Esophagus muscularis mucosa (tissue), 4 donors: ENCODE measurements around the gene PARS2. TPM values are rescaled to one million over a fixed set of nuclear protein-coding genes. Genes with fewer than 3 reads are reported as not detected.
A peak's percentile ranks its signal among the peaks of the same experiment; 100 is the strongest.

ENCODE experiments used
- DNase-seq: peaks from one replicate; pipeline ENCODE4 v3.0.0-alpha.2; 2017; ENCODE audit errors: extremely low spot score
- H3K27ac ChIP-seq, 4 donors: fragments of 200-600 bp; sonication (generic); replicated peaks in 1 of 4; 1 replicate in 3 of 4; 2 replicates in 1 of 4; pipeline ENCODE4 v1.5.1; 2016 to 2019; ENCODE audit warnings: mild to moderate bottlenecking in 1 of 4
- H3K27me3 ChIP-seq, 4 donors: fragments of 200-600 bp; sonication (generic); one replicate each; pipeline versions ENCODE4 v1.5.1 to v1.6.0; 2016 to 2019
- H3K36me3 ChIP-seq, 4 donors: fragments of 200-600 bp; sonication (generic); one replicate each; pipeline ENCODE4 v1.5.1; 2016 to 2019
- H3K4me1 ChIP-seq, 4 donors: fragments of 200-600 bp; sonication (generic); one replicate each; pipeline ENCODE4 v1.5.1; 2016 to 2019
- H3K4me3 ChIP-seq, 4 donors: fragments of 200-600 bp; sonication (generic); 1 replicate in 2 of 4; 2 replicates in 2 of 4; pipeline ENCODE4 v1.5.1; 2016 to 2019; ENCODE audit warnings: mild to moderate bottlenecking in 4 of 4, moderate library complexity in 1 of 4
- H3K9me3 ChIP-seq, 4 donors: fragments of 200-600 bp; sonication (generic); 1 replicate in 3 of 4; 2 replicates in 1 of 4; pipeline ENCODE4 v1.5.1; 2016 to 2019
- CTCF ChIP-seq, 3 experiments: fragments of 200-600 bp in 2 of 3; fragments of 450-650 bp in 1 of 3; sonication (generic) in 2 of 3; IDR thresholded peaks; one replicate each; pipeline ENCODE4 v1.5.1; 2017 to 2019; ENCODE audit warnings: antibody characterized with exemption in 3 of 3, mild to moderate bottlenecking in 2 of 3, moderate library complexity in 1 of 3
- EP300 ChIP-seq: sonication (generic); formaldehyde crosslinking; IDR thresholded peaks from one replicate; pipeline ENCODE4 v1.6.1; 2017; ENCODE audit warnings: antibody characterized with exemption
- POLR2A ChIP-seq: fragments of 450-650 bp; IDR thresholded peaks from one replicate; pipeline ENCODE4 v1.6.1; 2017; ENCODE audit warnings: antibody characterized with exemption, moderate library complexity, mild to moderate bottlenecking, low read depth
- POLR2AphosphoS5 ChIP-seq, 2 donors: sonication (generic); formaldehyde crosslinking; IDR thresholded peaks; one replicate each; pipeline ENCODE4 v1.6.1; 2017; ENCODE audit warnings: antibody characterized with exemption in 2 of 2
- WGBS: methylation state at CpG from one replicate; pipeline ENCODE4 v1.1.5; 2018; 5-methylcytosine and 5-hydroxymethylcytosine counted together
- intact Hi-C: fragments of 100-400 bp; cut with DNase I; formaldehyde crosslinking; loops from one replicate; pipeline ENCODE4 v1.15.1; 2023
- total RNA-seq, 4 donors: library from RNA; depleted of rRNA; stranded (reverse); fragments of >200 nt; gene quantifications; one replicate each; pipeline versions ENCODE4 v1.1.0 to v1.2.1, GENCODE V29; 2016

Gene PARS2
- total RNA-seq, 4 donors from 2014 or later, result 4.0 to 7.5 (median 5.7) TPM

GRCh38 chr1:54736685-54737084 is 27.6 kb downstream of the PARS2 start:
- Histone ChIP-seq H3K9me3 (no peaks in the 10 kb centered on the region), H3K27ac (no peak overlapping the region), H3K27me3 (no peaks in the 10 kb centered on the region), H3K4me3 (no peak overlapping the region), H3K36me3 (peaks cover 74 to 99% (median 88%) of the 10 kb centered on the region in 4 donors), H3K4me1 (no peaks in the 10 kb centered on the region)
- TF ChIP-seq POLR2A, result no peak
- TF ChIP-seq EP300, result no peak
- TF ChIP-seq CTCF (IDR thresholded peaks at IDR 0.05), result no peak
- no peak for TF ChIP-seq POLR2AphosphoS5 (IDR thresholded peaks at IDR 0.05)
- no peak for DNase-seq
- 96% methylated on average over 5 of the region's 5 CpGs for WGBS
- intact Hi-C loops, result no loop called here

- TF ChIP-seq POLR2AphosphoS5 (IDR thresholded peaks at IDR 0.05) (no peak), POLR2A (no peak), EP300 (no peak), CTCF (IDR thresholded peaks at IDR 0.05) (no peak)
- no peaks in the 10 kb centered on the region for H3K9me3 ChIP-seq
- intact Hi-C loops, result no loop called here
- H3K4me1 ChIP-seq, result peaks cover 0 to 12% (median 11%) of the 10 kb centered on the region in 4 donors
- no peak overlapping the region for H3K4me3 ChIP-seq
- WGBS, result 48% methylated on average over 3 of the region's 3 CpGs
- peaks cover 53 to 96% (median 73%) of the 10 kb centered on the region in 4 donors for H3K36me3 ChIP-seq
- H3K27ac ChIP-seq, result peak overlapping the region in 2 of 4 donors; percentile 15 to 44
- H3K27me3 ChIP-seq, result no peaks in the 10 kb centered on the region
- DNase-seq, result no peak
Observed at GRCh38 chr1:54728027-54728426, 36.3 kb downstream of the PARS2 start.

- TF ChIP-seq POLR2A (no peak), EP300 (no peak), POLR2AphosphoS5 (IDR thresholded peaks at IDR 0.05) (no peak), CTCF (IDR thresholded peaks at IDR 0.05) (no peak)
- H3K27me3 ChIP-seq, result no peaks in the 10 kb centered on the region
- no peaks in the 10 kb centered on the region for H3K9me3 ChIP-seq
- DNase-seq, result no peak
- H3K4me3 ChIP-seq, result no peak overlapping the region
- H3K36me3 ChIP-seq, result peaks cover 33 to 89% (median 68%) of the 10 kb centered on the region in 4 donors
- intact Hi-C loops, result no loop called here
- 100% methylated on average over 1 of the region's 1 CpG for WGBS
- peaks cover 0 to 12% (median 11%) of the 10 kb centered on the region in 4 donors for H3K4me1 ChIP-seq
- no peak overlapping the region for H3K27ac ChIP-seq
Observed at GRCh38 chr1:54724771-54725170, 39.6 kb downstream of the PARS2 start.

GRCh38 chr1:54723985-54724384 is 40.3 kb downstream of the PARS2 start:
- no peak for TF ChIP-seq POLR2AphosphoS5 (IDR thresholded peaks at IDR 0.05)
- no peak for TF ChIP-seq EP300
- TF ChIP-seq CTCF (IDR thresholded peaks at IDR 0.05), result no peak
- H3K27ac ChIP-seq, result no peak overlapping the region
- H3K4me3 ChIP-seq, result no peak overlapping the region
- intact Hi-C loops, result no loop called here
- DNase-seq, result no peak
- no peaks in the 10 kb centered on the region for H3K9me3 ChIP-seq
- no peaks in the 10 kb centered on the region for H3K27me3 ChIP-seq
- peaks cover 0 to 15% (median 13%) of the 10 kb centered on the region in 4 donors for H3K4me1 ChIP-seq
- H3K36me3 ChIP-seq, result peaks cover 33 to 91% (median 69%) of the 10 kb centered on the region in 4 donors

- TF ChIP-seq CTCF (IDR thresholded peaks at IDR 0.05) (no peak), EP300 (no peak), POLR2AphosphoS5 (IDR thresholded peaks at IDR 0.05) (no peak), POLR2A (no peak)
- Histone ChIP-seq H3K4me3 (no peak overlapping the region), H3K36me3 (peaks cover 33 to 87% (median 75%) of the 10 kb centered on the region in 4 donors), H3K27ac (no peak overlapping the region), H3K27me3 (no peaks in the 10 kb centered on the region), H3K4me1 (peaks cover 5 to 11% (median 8%) of the 10 kb centered on the region in 4 donors), H3K9me3 (no peaks in the 10 kb centered on the region)
- intact Hi-C loops, result no loop called here
- DNase-seq, result no peak
Observed at GRCh38 chr1:54721719-54722118, 42.6 kb downstream of the PARS2 start.
